Activated CD4-positive, CD25-positive, alpha-beta regulatory T cell treated with anti-CD3 and anti-CD28 coated beads, Interleukin-2, amount 50 U/mL, for 16 hours (primary cell): Measurements from ENCODE around the gene HYPK.

Source experiments
- DNase-seq: peaks from one replicate; pipeline ENCODE4 v3.0.0-alpha.2; 2020; ENCODE audit warnings: low read depth, low spot score

HYPK gene

GRCh38 chr15:43845421-43845820 is 45.0 kb downstream of the HYPK start:
- no peak for DNase-seq

- no peak for DNase-seq
These were observed 50.9 kb downstream of the HYPK start for GRCh38 chr15:43851251-43851650.

- DNase-seq = no peak
These were observed 52.2 kb downstream of the HYPK start for GRCh38 chr15:43852607-43853006.
